HepG2 (cell line): Measurements from ENCODE around the gene IP6K1. TPM values are rescaled to one million over a fixed set of nuclear protein-coding genes. Genes with fewer than 3 reads are reported as not detected.

Experiments
- ARHGAP35 ChIP-seq: sonication (generic); formaldehyde crosslinking; IDR thresholded peaks from 2 replicates; pipeline ENCODE4 v1.9.0; 2022; ENCODE audit warnings: mild to moderate bottlenecking, inconsistent platforms, moderate library complexity, missing genetic modification reagents, borderline replicate concordance
- GATA4 ChIP-seq: sonication (generic); IDR thresholded peaks from 2 replicates; pipeline ENCODE4 v1.6.1; 2016; ENCODE audit warnings: antibody characterized with exemption, low read depth, borderline replicate concordance
- JUN ChIP-seq: sonication (generic); formaldehyde crosslinking; IDR thresholded peaks from 2 replicates; pipeline ENCODE4 v1.4.0; 2020; ENCODE audit warnings: mild to moderate bottlenecking, missing genetic modification reagents
- NFYC ChIP-seq: IDR thresholded peaks from 2 replicates; pipeline ENCODE4 v1.6.1; 2016; ENCODE audit warnings: missing genetic modification reagents, missing compliant biosample characterization
- PAWR ChIP-seq: sonication (generic); formaldehyde crosslinking; IDR thresholded peaks from 2 replicates; pipeline ENCODE4 v1.4.0; 2020; ENCODE audit warnings: missing genetic modification reagents, mild to moderate bottlenecking, borderline replicate concordance
- POLR2AphosphoS5 ChIP-seq: IDR thresholded peaks from 2 replicates; pipeline ENCODE4 v1.6.1; 2012; ENCODE audit warnings: low read depth, low read length
- SIX4 ChIP-seq: sonication (generic); formaldehyde crosslinking; IDR thresholded peaks from 2 replicates; pipeline ENCODE4 v1.4.0; 2020; ENCODE audit warnings: missing genetic modification reagents
- SRY ChIP-seq: sonication (generic); formaldehyde crosslinking; IDR thresholded peaks from 2 replicates; pipeline ENCODE4 v1.8.0; 2022; ENCODE audit warnings: mild to moderate bottlenecking, missing genetic modification reagents
- TMF1 ChIP-seq: sonication (generic); formaldehyde crosslinking; IDR thresholded peaks from 2 replicates; pipeline ENCODE4 v1.8.1; 2022; ENCODE audit warnings: low read depth, missing genetic modification reagents
- TP53 ChIP-seq: sonication (generic); formaldehyde crosslinking; conservative IDR thresholded peaks from 2 replicates; pipeline ENCODE4 v1.4.0; 2020; ENCODE audit warnings: missing genetic modification reagents
- ZNF136 ChIP-seq: sonication (generic); formaldehyde crosslinking; IDR thresholded peaks from 2 replicates; pipeline ENCODE4 v1.8.1; 2022; ENCODE audit warnings: low read depth, mild to moderate bottlenecking, moderate library complexity, missing genetic modification reagents
- ZNF138 ChIP-seq: sonication (generic); formaldehyde crosslinking; IDR thresholded peaks from 2 replicates; pipeline ENCODE4 v1.5.0; 2020; ENCODE audit warnings: mild to moderate bottlenecking, low read depth, missing genetic modification reagents
- ZNF143 ChIP-seq: sonication (generic); formaldehyde crosslinking; IDR thresholded peaks from 2 replicates; pipeline ENCODE4 v1.4.0; 2020; ENCODE audit warnings: missing genetic modification reagents
- ZNF292 ChIP-seq: sonication (generic); formaldehyde crosslinking; IDR thresholded peaks from 2 replicates; pipeline ENCODE4 v1.8.1; 2022; ENCODE audit warnings: mild to moderate bottlenecking, low read depth, missing genetic modification reagents, borderline replicate concordance
- ZNF501 ChIP-seq: sonication (generic); formaldehyde crosslinking; IDR thresholded peaks from 2 replicates; pipeline ENCODE4 v1.5.1; 2020; ENCODE audit warnings: mild to moderate bottlenecking, moderate library complexity, missing genetic modification reagents
- ZNF670 ChIP-seq: sonication (generic); formaldehyde crosslinking; IDR thresholded peaks from 2 replicates; pipeline ENCODE4 v1.8.0; 2022; ENCODE audit warnings: mild to moderate bottlenecking, missing genetic modification reagents, borderline replicate concordance
- ZSCAN30 ChIP-seq: sonication (generic); formaldehyde crosslinking; IDR thresholded peaks from 2 replicates; pipeline ENCODE4 v1.5.0; 2020; ENCODE audit warnings: mild to moderate bottlenecking, missing genetic modification reagents
- polyA plus RNA-seq, 8 experiments: library from polyadenylated mRNA; depleted of rRNA in 3 of 8; stranded (reverse) in 7 of 8; unstranded in 1 of 8; fragments of >200 nt; fragmentation: Illumina TruSeq in 4 of 8; extraction: Trizol in 4 of 8; gene quantifications; 2 replicates each; pipeline versions ENCODE4 v1.2.1 to v1.2.3, GENCODE V29; 2011 to 2016; ENCODE audit warnings: low read depth in 4 of 8, missing spikeins in 1 of 8, mixed read lengths in 1 of 8; ENCODE audit not compliant: insufficient read depth in 1 of 8
- total RNA-seq, 5 experiments: library from RNA; depleted of rRNA; stranded (reverse); fragments of >200 nt; fragmentation: Illumina TruSeq; extraction: Trizol; gene quantifications; 2 replicates each; pipeline ENCODE4 v1.2.3, GENCODE V29; 2016; ENCODE audit warnings: low read depth in 1 of 5
- TF ChIP-seq, protein P1 (sequence below): IDR thresholded peaks from 2 replicates; pipeline ENCODE4 v1.6.1; 2018; ENCODE audit warnings: missing genetic modification reagents, mild to moderate bottlenecking, missing compliant biosample characterization
- TF ChIP-seq, protein P2 (sequence below): IDR thresholded peaks from 2 replicates; pipeline ENCODE4 v1.6.1; 2016; ENCODE audit warnings: low read depth, borderline replicate concordance
- TF ChIP-seq, protein P3 (sequence below): sonication (generic); formaldehyde crosslinking; IDR thresholded peaks from 2 replicates; pipeline ENCODE4 v1.4.0; 2020; ENCODE audit warnings: missing genetic modification reagents
- TF ChIP-seq, protein P4 (sequence below): sonication (generic); formaldehyde crosslinking; IDR thresholded peaks from 2 replicates; pipeline ENCODE4 v1.5.0; 2020; ENCODE audit warnings: mild to moderate bottlenecking, missing genetic modification reagents
- TF ChIP-seq, protein P5 (sequence below): IDR thresholded peaks from 2 replicates; pipeline ENCODE4 v1.6.1; 2016; ENCODE audit warnings: missing genetic modification reagents, missing compliant biosample characterization
- TF ChIP-seq, protein P6 (sequence below): IDR thresholded peaks from 2 replicates; pipeline ENCODE4 v1.6.1; 2012; ENCODE audit warnings: low read depth, low read length, improper control_type of control experiment

IP6K1 gene
- total and polyA plus RNA-seq, 2 of the 13 experiments (the other 11 are each of a cell fraction or from before 2014, with no cell fraction given) = 17.7 to 29.7 TPM

DNA sequence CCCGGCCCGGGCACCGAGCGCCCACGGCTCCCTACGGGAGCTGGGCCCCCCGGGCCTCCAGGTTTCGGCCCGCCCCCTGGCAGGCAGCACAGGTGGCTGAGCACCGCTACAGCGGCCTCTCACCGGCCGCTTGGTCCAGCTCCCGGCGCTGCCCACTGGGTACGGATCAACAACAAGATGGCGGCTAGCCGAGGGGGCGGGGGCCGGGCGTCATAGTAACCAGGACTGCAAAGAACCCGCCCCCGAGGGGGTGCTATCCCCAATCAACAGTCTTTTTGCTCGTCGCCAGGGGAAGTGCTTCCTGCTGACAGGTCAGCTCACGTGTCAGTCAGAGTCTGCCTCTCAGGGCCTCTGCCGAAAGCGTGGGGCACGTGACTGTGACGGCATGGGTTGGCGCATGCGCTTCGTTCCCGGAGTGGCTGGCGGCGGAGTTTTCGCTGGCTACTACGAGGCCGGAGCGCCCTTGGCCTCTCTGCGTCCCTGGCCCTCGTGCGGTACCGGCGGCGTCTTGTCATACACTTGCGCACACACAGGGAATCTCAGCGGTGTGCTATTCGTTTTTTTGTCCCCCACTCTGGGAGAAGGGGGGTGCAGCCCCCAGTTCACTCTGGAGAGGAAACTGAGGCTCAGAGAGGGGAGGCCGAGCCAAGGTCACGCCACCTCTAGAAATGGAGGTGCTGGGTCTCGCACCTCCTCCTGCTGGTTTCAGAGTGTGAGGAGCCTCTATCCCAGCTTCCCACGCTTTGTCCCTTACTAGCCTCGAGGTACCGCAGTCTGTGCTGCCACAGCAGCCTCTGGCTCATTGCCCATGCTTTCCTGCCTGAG is at the start of gene IP6K1 (continued):
- TF ChIP-seq PAWR (CRISPR knock-in tag) (no peak), POLR2AphosphoS5 (peak; percentile 89), ZNF143 (no peak), ZSCAN30 (no peak), ZNF670 (CRISPR knock-in tag) (no peak), NFYC (peak; percentile 98), ZNF136 (CRISPR knock-in tag) (no peak), ZNF138 (CRISPR knock-in tag) (no peak), ZNF501 (peak; percentile 42), GATA4 (peak; percentile 65; the same call in 1 of the 2 replicates), JUN (CRISPR knock-in tag) (peak; percentile 42; the same call in 1 of the 2 replicates), SIX4 (no peak), TP53 (CRISPR knock-in tag) (no peak), ARHGAP35 (0 out of 2 replicates have a peak, but pooled peaks have one; percentile 55), TMF1 (CRISPR knock-in tag) (peak; percentile 78), ZNF292 (CRISPR knock-in tag) (no peak), SRY (CRISPR knock-in tag) (peak; percentile 50; the same call in 1 of the 2 replicates)
- TF ChIP-seq, protein P1, sequence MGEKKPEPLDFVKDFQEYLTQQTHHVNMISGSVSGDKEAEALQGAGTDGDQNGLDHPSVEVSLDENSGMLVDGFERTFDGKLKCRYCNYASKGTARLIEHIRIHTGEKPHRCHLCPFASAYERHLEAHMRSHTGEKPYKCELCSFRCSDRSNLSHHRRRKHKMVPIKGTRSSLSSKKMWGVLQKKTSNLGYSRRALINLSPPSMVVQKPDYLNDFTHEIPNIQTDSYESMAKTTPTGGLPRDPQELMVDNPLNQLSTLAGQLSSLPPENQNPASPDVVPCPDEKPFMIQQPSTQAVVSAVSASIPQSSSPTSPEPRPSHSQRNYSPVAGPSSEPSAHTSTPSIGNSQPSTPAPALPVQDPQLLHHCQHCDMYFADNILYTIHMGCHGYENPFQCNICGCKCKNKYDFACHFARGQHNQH (CRISPR knock-in tag) = no peak; the same call in 1 of the 2 replicates
- TF ChIP-seq, protein P2, sequence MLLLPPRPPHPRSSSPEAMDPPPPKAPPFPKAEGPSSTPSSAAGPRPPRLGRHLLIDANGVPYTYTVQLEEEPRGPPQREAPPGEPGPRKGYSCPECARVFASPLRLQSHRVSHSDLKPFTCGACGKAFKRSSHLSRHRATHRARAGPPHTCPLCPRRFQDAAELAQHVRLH (CRISPR knock-in tag) = 0 out of 2 replicates have a peak, but pooled peaks have one; percentile 3
- TF ChIP-seq, protein P3, sequence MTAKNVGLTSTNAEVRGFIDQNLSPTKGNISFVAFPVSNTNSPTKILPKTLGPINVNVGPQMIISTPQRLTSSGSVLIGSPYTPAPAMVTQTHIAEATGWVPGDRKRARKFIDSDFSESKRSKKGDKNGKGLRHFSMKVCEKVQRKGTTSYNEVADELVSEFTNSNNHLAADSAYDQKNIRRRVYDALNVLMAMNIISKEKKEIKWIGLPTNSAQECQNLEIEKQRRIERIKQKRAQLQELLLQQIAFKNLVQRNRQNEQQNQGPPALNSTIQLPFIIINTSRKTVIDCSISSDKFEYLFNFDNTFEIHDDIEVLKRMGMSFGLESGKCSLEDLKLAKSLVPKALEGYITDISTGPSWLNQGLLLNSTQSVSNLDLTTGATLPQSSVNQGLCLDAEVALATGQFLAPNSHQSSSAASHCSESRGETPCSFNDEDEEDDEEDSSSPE (CRISPR knock-in tag) = peak; percentile 81
- TF ChIP-seq, protein P4, sequence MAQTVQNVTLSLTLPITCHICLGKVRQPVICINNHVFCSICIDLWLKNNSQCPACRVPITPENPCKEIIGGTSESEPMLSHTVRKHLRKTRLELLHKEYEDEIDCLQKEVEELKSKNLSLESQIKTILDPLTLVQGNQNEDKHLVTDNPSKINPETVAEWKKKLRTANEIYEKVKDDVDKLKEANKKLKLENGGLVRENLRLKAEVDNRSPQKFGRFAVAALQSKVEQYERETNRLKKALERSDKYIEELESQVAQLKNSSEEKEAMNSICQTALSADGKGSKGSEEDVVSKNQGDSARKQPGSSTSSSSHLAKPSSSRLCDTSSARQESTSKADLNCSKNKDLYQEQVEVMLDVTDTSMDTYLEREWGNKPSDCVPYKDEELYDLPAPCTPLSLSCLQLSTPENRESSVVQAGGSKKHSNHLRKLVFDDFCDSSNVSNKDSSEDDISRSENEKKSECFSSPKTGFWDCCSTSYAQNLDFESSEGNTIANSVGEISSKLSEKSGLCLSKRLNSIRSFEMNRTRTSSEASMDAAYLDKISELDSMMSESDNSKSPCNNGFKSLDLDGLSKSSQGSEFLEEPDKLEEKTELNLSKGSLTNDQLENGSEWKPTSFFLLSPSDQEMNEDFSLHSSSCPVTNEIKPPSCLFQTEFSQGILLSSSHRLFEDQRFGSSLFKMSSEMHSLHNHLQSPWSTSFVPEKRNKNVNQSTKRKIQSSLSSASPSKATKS (CRISPR knock-in tag) = no peak
- TF ChIP-seq, protein P5, sequence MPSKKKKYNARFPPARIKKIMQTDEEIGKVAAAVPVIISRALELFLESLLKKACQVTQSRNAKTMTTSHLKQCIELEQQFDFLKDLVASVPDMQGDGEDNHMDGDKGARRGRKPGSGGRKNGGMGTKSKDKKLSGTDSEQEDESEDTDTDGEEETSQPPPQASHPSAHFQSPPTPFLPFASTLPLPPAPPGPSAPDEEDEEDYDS (CRISPR knock-in tag) = peak; percentile 95
- TF ChIP-seq, protein P6, sequence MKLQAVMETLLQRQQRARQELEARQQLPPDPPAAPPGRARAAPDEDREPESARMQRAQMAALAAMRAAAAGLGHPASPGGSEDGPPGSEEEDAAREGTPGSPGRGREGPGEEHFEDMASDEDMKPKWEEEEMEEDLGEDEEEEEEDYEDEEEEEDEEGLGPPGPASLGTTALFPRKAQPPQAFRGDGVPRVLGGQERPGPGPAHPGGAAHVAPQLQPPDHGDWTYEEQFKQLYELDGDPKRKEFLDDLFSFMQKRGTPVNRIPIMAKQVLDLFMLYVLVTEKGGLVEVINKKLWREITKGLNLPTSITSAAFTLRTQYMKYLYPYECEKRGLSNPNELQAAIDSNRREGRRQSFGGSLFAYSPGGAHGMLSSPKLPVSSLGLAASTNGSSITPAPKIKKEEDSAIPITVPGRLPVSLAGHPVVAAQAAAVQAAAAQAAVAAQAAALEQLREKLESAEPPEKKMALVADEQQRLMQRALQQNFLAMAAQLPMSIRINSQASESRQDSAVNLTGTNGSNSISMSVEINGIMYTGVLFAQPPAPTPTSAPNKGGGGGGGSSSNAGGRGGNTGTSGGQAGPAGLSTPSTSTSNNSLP = no peak
